ENCODE results near the gene MAN1C1. TPM values are rescaled to one million over a fixed set of nuclear protein-coding genes. Genes with fewer than 3 reads are reported as not detected.
A peak's percentile ranks its signal among the peaks of the same experiment; 100 is the strongest.
"Not testable (repeated sequence)": the region's sequence is repeated elsewhere in the genome, so short reads cannot be mapped to it uniquely, and the experiment has no call there.

Gene MAN1C1
- total RNA-seq, 1 donor = 12.9 TPM

- Histone ChIP-seq H3K4me3 (ENCODE audit: low read length) (no peak overlapping the region), H3K27me3 (ENCODE audit: insufficient read depth, low read length) (peaks cover 11% of the 10 kb centered on the region), H3K9me3 (ENCODE audit: low read depth, low read length) (no peaks in the 10 kb centered on the region), H3K4me1 (ENCODE audit: insufficient read depth, low read length) (peaks cover 14% of the 10 kb centered on the region)
Observed at GRCh38 chr1:25629836-25630235, 13.2 kb downstream of the MAN1C1 start.

DNA sequence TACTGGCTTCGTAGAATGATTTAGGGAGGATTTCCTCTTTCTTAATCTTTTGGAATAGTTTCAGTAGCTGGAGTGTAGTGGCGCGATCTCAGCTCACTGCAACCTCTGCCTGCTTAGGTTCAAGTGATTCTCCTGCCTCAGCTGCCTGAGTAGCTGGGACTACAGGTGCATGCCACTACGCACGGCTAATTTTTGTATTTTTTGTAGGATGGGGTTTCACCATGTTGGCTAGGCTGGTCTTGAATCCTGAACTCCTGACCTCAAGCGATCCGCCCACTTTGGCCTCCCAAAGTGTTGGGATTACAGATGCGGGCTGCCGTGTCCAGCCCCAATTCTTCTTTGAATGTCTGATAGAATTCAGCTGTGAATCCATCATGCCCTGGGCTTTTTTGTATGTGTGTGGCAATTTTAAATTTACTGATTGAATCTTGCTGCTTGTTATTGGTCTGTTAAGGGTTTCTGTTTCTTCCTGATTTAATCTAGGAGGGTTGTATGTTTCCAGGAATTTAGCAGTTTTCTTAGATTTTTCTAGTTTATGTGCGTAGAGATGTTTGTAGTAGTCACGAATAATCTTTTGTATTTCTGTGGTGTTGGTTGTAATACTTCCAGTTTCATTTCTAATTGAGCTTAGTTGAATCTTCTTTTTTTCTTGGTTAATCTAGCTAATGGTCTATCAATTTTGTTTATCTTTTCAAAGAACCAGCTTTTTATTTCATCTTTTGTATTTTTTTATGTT lies 15.3 kb downstream of the MAN1C1 start:
- Histone ChIP-seq H3K9me3 (ENCODE audit: low read depth, low read length) (no peaks in the 10 kb centered on the region), H3K4me3 (ENCODE audit: low read length) (peak overlapping the region; percentile 6), H3K4me1 (ENCODE audit: insufficient read depth, low read length) (peaks cover 14% of the 10 kb centered on the region), H3K27me3 (ENCODE audit: insufficient read depth, low read length) (peaks cover 11% of the 10 kb centered on the region)

- peaks cover 14% of the 10 kb centered on the region for H3K4me1 ChIP-seq (ENCODE audit: insufficient read depth, low read length)
Observed at GRCh38 chr1:25634066-25634465, 17.5 kb downstream of the MAN1C1 start.

DNA sequence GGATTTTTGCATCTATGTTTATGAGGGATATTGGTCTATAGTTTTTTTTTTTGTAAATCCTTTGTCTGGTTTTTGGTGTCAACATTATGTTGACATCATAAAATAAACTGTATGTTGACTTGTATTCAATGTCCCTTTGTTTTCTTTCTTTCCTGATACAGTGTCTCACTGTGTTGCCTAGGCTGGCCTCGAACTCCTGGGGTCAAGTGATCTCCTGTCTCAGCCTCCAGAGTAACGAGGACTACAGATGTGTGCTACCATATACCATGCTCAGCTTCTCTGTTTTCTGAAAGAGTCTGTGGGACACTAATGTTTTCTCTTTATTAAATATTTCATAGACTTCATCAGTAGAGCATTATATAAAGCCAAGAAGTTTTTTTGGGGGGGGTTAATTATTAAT lies 18.3 kb downstream of the MAN1C1 start:
- Histone ChIP-seq H3K9me3 (ENCODE audit: low read depth, low read length) (peaks cover 13% of the 10 kb centered on the region), H3K4me1 (ENCODE audit: insufficient read depth, low read length) (peaks cover 10% of the 10 kb centered on the region), H3K27me3 (ENCODE audit: insufficient read depth, low read length) (peaks cover 9% of the 10 kb centered on the region), H3K4me3 (ENCODE audit: low read length) (no peak overlapping the region)

More at GRCh38 chr1:25634066-25634465, 17.5 kb downstream of the MAN1C1 start:
- Histone ChIP-seq H3K4me3 (ENCODE audit: low read length) (no peak overlapping the region), H3K9me3 (ENCODE audit: low read depth, low read length) (peaks cover 9% of the 10 kb centered on the region), H3K27me3 (ENCODE audit: insufficient read depth, low read length) (peaks cover 11% of the 10 kb centered on the region)

DNA sequence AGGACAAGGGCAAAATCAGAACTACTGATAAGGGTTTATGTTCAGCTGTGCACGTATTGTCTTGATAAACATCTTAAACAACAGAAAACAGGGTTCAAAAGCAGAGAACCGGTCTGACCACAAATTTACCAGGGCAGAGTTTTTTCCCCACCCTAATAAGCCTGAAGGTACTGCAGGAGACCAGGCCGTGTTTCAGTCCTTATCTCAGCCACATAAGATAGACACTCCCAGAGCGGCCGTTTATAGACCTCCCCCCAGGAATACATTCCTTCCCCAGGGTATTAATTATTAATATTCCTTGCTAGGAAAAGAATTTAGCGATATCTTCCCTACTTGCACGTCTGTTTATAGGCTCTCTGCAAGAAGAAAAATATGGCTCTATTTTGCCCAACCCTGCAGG lies 19.6 kb downstream of the MAN1C1 start:
- H3K9me3 ChIP-seq (ENCODE audit: low read depth, low read length) = peaks cover 13% of the 10 kb centered on the region
- not testable (repeated sequence) for H3K27me3 ChIP-seq (ENCODE audit: insufficient read depth, low read length); H3K4me3 ChIP-seq (ENCODE audit: low read length); H3K4me1 ChIP-seq (ENCODE audit: insufficient read depth, low read length)

GRCh38 chr1:25640646-25641328 lies 24.2 kb downstream of the MAN1C1 start:
- Histone ChIP-seq H3K9me3 (ENCODE audit: low read depth, low read length) (peaks cover 13% of the 10 kb centered on the region), H3K27me3 (ENCODE audit: insufficient read depth, low read length) (no peaks in the 10 kb centered on the region), H3K4me3 (ENCODE audit: low read length) (no peak overlapping the region), H3K4me1 (ENCODE audit: insufficient read depth, low read length) (peaks cover 21% of the 10 kb centered on the region)

GRCh38 chr1:25641329-25641725 lies 24.7 kb downstream of the MAN1C1 start:
- Histone ChIP-seq H3K4me1 (ENCODE audit: insufficient read depth, low read length) (peaks cover 21% of the 10 kb centered on the region), H3K4me3 (ENCODE audit: low read length) (no peak overlapping the region), H3K27me3 (ENCODE audit: insufficient read depth, low read length) (no peaks in the 10 kb centered on the region)

DNA sequence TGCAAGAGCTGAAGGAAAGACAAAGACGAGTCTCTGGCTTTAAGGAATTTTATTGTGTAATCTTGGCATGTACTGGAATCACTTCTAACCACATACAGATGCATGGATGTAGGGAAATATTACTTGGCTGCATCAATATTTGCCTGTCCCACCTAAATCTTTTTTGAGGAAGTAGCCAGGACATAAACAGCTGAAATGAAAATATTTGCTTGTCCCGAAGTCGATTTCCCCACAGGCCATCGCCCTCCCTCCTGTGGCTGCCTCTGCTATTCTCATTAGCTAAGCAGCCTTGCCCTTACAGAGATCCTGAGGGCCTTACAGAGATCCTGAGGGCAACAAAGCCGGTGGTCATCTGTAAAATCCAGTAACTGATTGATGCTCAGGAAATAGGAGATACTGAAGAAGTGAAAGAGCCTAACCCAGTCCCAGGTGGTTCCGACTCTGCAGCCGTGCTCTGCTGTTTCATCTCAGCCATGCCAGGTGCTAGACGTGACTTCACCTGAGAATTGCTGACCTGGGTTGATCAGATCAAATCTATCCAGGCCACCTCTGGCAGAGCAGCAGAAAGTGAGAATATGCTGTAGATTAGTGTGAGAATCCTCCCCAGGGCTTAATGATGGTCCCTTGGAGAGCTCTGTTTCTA lies 25.5 kb downstream of the MAN1C1 start:
- Histone ChIP-seq H3K9me3 (ENCODE audit: low read depth, low read length) (peaks cover 13% of the 10 kb centered on the region), H3K4me1 (ENCODE audit: insufficient read depth, low read length) (peaks cover 21% of the 10 kb centered on the region), H3K27me3 (ENCODE audit: insufficient read depth, low read length) (no peaks in the 10 kb centered on the region), H3K4me3 (ENCODE audit: low read length) (no peak overlapping the region)

More at GRCh38 chr1:25641329-25641725, 24.7 kb downstream of the MAN1C1 start:
- H3K9me3 ChIP-seq (ENCODE audit: low read depth, low read length) = peaks cover 13% of the 10 kb centered on the region

GRCh38 chr1:25642574-25643108 lies 26.1 kb downstream of the MAN1C1 start:
- H3K27me3 ChIP-seq (ENCODE audit: insufficient read depth, low read length) = no peaks in the 10 kb centered on the region
- peaks cover 21% of the 10 kb centered on the region for H3K4me1 ChIP-seq (ENCODE audit: insufficient read depth, low read length)
- H3K9me3 ChIP-seq (ENCODE audit: low read depth, low read length) = peaks cover 13% of the 10 kb centered on the region
- no peak overlapping the region for H3K4me3 ChIP-seq (ENCODE audit: low read length)

DNA sequence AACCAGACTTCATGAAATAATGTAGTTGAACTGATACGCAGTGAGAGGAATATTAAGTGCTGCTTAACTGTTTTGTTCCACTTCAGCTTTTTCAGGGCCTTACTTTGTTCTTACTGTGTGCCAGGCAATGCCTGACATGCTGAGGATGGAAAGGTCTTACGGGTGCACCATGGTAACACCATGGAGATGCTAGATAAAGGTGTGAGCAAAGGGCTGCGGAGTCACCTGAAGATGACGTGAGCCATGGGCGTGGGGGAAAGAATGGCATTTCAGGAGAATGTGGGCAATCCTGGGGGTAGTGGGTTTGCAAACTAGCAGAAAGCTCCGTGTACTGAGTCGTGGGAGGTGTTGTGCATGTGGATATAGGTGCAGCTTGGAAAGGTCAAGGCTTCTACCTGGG lies 27.3 kb downstream of the MAN1C1 start:
- Histone ChIP-seq H3K4me3 (ENCODE audit: low read length) (no peak overlapping the region), H3K27me3 (ENCODE audit: insufficient read depth, low read length) (no peaks in the 10 kb centered on the region), H3K4me1 (ENCODE audit: insufficient read depth, low read length) (peaks cover 21% of the 10 kb centered on the region), H3K9me3 (ENCODE audit: low read depth, low read length) (peaks cover 5% of the 10 kb centered on the region)

GRCh38 chr1:25644962-25645361 lies 28.4 kb downstream of the MAN1C1 start:
- Histone ChIP-seq H3K27me3 (ENCODE audit: insufficient read depth, low read length) (no peaks in the 10 kb centered on the region), H3K4me3 (ENCODE audit: low read length) (no peak overlapping the region), H3K4me1 (ENCODE audit: insufficient read depth, low read length) (peaks cover 21% of the 10 kb centered on the region), H3K9me3 (ENCODE audit: low read depth, low read length) (no peaks in the 10 kb centered on the region)

DNA sequence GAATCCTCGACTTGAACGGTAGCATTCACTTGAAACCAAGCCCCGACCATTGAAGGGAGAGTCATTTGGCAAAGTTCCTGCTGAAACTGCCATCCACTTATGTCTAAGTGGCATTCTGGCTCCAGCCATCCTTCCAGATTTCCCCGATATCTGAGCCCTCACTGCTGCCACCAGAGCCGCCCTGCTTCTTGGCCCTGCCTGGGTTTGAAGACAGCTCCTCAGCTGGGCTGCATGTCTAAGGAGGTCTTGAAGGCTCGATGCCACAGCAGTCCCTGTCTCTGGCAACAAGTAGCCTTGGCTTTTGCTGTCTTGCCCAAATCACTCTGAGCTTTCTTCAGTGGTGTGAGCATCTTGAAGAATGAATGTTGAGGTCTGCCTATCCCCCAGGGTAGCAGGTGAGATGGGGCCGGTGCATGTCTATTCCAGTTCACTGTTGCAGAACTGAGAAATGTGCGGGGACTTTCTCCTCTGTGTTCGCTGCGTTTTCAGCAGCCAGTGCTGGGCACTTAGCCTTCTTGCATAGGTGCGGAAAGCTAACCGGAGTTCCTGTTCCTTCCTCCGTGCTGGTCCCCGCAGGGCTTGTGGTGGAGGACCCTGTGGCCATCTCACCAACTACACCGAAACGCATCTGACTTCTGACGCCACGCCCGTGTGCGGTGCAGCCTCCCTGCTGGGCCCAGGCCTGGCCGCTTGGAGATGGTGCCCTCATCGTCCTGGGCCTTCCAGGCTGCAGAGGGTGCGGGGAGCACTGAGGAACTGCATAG lies 29.2 kb downstream of the MAN1C1 start:
- Histone ChIP-seq H3K9me3 (ENCODE audit: low read depth, low read length) (no peaks in the 10 kb centered on the region), H3K4me1 (ENCODE audit: insufficient read depth, low read length) (peaks cover 21% of the 10 kb centered on the region), H3K4me3 (ENCODE audit: low read length) (no peak overlapping the region), H3K27me3 (ENCODE audit: insufficient read depth, low read length) (no peaks in the 10 kb centered on the region)

DNA sequence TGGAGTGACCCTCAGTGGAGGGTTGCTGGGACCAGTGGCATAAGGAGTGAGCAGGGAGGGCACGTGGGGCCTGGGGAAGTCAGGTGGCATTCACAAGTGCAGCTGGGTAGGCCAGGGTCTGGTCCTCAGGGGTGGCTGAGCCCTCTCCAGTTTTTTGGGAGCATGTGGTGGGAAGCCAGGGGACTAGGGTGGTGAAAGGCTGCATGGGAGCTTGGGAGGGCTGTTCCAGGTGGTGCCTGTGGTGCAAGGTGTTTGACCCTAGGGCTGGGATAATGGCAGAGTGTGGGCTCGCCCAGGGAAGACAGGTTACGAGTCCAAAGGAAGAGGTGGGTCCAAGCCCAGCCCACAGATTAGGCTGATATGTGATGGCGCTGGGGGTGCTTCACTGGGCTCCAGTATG lies 30.5 kb downstream of the MAN1C1 start:
- peaks cover 19% of the 10 kb centered on the region for H3K4me1 ChIP-seq (ENCODE audit: insufficient read depth, low read length)
- H3K27me3 ChIP-seq (ENCODE audit: insufficient read depth, low read length) = no peaks in the 10 kb centered on the region
- H3K9me3 ChIP-seq (ENCODE audit: low read depth, low read length) = no peaks in the 10 kb centered on the region
- no peak overlapping the region for H3K4me3 ChIP-seq (ENCODE audit: low read length)

- no peaks in the 10 kb centered on the region for H3K9me3 ChIP-seq (ENCODE audit: low read depth, low read length)
- H3K27me3 ChIP-seq (ENCODE audit: insufficient read depth, low read length) = no peaks in the 10 kb centered on the region
- H3K4me3 ChIP-seq (ENCODE audit: low read length) = no peak overlapping the region
- H3K4me1 ChIP-seq (ENCODE audit: insufficient read depth, low read length) = peaks cover 12% of the 10 kb centered on the region
Observed at GRCh38 chr1:25647863-25648262, 31.3 kb downstream of the MAN1C1 start.
